Right renal pelvis (tissue), 4 donors: Measurements from ENCODE around the gene CLDN4. TPM values are rescaled to one million over a fixed set of nuclear protein-coding genes. Genes with fewer than 3 reads are reported as not detected.
"Not testable (repeated sequence)": the region's sequence is repeated elsewhere in the genome, so short reads cannot be mapped to it uniquely, and the experiment has no call there.

Experiments
- DNase-seq, 4 donors: peaks; one replicate each; pipeline ENCODE4 v3.0.0-alpha.2; 2013; ENCODE audit warnings: low read depth in 4 of 4, low spot score in 3 of 4, missing footprints in 1 of 4
- polyA plus RNA-seq, 4 donors: library from polyadenylated mRNA; unstranded; fragments of 120-200 nt; gene quantifications; one replicate each; pipeline ENCODE4 v1.2.1, GENCODE V29; 2013; ENCODE audit not compliant: insufficient read length in 4 of 4

CLDN4 gene
- polyA plus RNA-seq: 10 to 100 TPM; 76.7 to 94.6 (median 83.2) TPM

GRCh38 chr7:73830681-73831583, at the start of gene CLDN4:
TSS of gene CLDN4 (plus strand) at chr7:73830996. CDS start at chr7:73831202, 206 bp downstream.
- DNase-seq: no peak

- DNase-seq: no peak
Observed at GRCh38 chr7:73786588-73786987, 44.2 kb upstream of the CLDN4 start.

- DNase-seq: not testable (repeated sequence)
Observed at GRCh38 chr7:73787786-73788048, 43.1 kb upstream of the CLDN4 start.

GRCh38 chr7:73789051-73789450, 41.7 kb upstream of the CLDN4 start:
- DNase-seq: no peak

- not testable (repeated sequence) for DNase-seq
Observed at GRCh38 chr7:73791170-73791690, 39.6 kb upstream of the CLDN4 start.

GRCh38 chr7:73795188-73795587, 35.6 kb upstream of the CLDN4 start:
- DNase-seq: not testable (repeated sequence)

- not testable (repeated sequence) for DNase-seq
Observed at GRCh38 chr7:73796656-73797055, 34.1 kb upstream of the CLDN4 start.

GRCh38 chr7:73797176-73797575, 33.6 kb upstream of the CLDN4 start:
- DNase-seq: not testable (repeated sequence)

GRCh38 chr7:73799282-73800141, 31.3 kb upstream of the CLDN4 start:
- no peak for DNase-seq

GRCh38 chr7:73801577-73801976, 29.2 kb upstream of the CLDN4 start:
- DNase-seq: no peak

- no peak for DNase-seq
Observed at GRCh38 chr7:73802459-73802858, 28.3 kb upstream of the CLDN4 start.

- no peak for DNase-seq
Observed at GRCh38 chr7:73809467-73809951, 21.3 kb upstream of the CLDN4 start.

- no peak for DNase-seq
Observed at GRCh38 chr7:73810998-73811360, 19.8 kb upstream of the CLDN4 start.

- no peak for DNase-seq
Observed at GRCh38 chr7:73811760-73812168, 19.0 kb upstream of the CLDN4 start.

- no peak for DNase-seq
Observed at GRCh38 chr7:73812996-73813395, 17.8 kb upstream of the CLDN4 start.

- DNase-seq: no peak
Observed at GRCh38 chr7:73815436-73815835, 15.4 kb upstream of the CLDN4 start.

GRCh38 chr7:73817121-73817520, 13.7 kb upstream of the CLDN4 start:
- no peak for DNase-seq

GRCh38 chr7:73820013-73820412, 10.8 kb upstream of the CLDN4 start:
- DNase-seq: no peak

GRCh38 chr7:73821597-73822285, 9.1 kb upstream of the CLDN4 start:
- DNase-seq: not testable (repeated sequence)

- no peak for DNase-seq
Observed at GRCh38 chr7:73822319-73823173, 8.2 kb upstream of the CLDN4 start.
